GM12865 (cell line): ENCODE measurements around the gene S100A16.

Experiments
- DNase-seq: peaks from one replicate; pipeline ENCODE4 v3.0.0; 2010; ENCODE audit warnings: low read depth
- H3K4me3 ChIP-seq: 2 replicates; pipeline ENCODE4 v1.5.1; 2011; ENCODE audit warnings: mild to moderate bottlenecking, low read depth, low read length, control low read depth
- CTCF ChIP-seq: IDR thresholded peaks from 2 replicates; pipeline ENCODE4 v1.5.1; 2011; ENCODE audit warnings: low read length, control low read depth, low read depth, inconsistent platforms; ENCODE audit not compliant: insufficient read depth; ENCODE audit errors: missing control alignments

The S100A16 gene

GRCh38 chr1:153626904-153627714 lies 14.2 kb upstream of the S100A16 start, which contains the start of gene S100A13:
Gene S100A13, minus strand, starts transcription at chr1:153627505. Its CDS starts 1,033 bp downstream, at chr1:153626472.
- no peak within 1 kb of the TSS for H3K4me3 ChIP-seq
- DNase-seq: no peak

DNA sequence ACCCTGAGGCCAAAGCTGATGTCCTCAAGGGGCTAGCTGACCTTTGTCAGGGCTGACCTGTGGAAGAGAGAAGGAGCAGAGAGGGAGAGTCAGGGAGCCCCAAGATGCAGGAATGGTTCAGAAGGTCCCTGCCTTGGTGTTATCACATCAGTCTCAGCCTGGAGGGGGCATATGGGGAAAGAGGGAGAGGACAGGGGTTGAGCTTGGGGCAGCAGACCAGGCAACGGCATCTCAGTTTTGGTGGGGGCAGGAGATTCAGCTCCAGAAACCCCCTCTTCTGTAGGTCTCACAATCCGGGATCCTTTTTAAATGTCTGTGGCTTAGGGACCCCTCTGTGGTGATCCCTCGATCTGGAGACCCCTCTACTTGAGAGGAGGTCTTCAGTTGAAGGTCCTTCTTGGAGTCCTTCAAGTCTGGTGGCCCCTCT lies 13.6 kb upstream of the S100A16 start:
- no peak for DNase-seq
- H3K4me3 ChIP-seq: no peak overlapping the region
- no peak for TF ChIP-seq CTCF

More at GRCh38 chr1:153626904-153627714, 14.2 kb upstream of the S100A16 start, which contains the start of gene S100A13:
- TF ChIP-seq CTCF: peak; percentile 44

- H3K4me3 ChIP-seq: no peak overlapping the region
- no peak for TF ChIP-seq CTCF
- no peak for DNase-seq
Measured at GRCh38 chr1:153624965-153625611, 12.2 kb upstream of the S100A16 start.

GRCh38 chr1:153623101-153623500 lies 10.2 kb upstream of the S100A16 start:
- H3K4me3 ChIP-seq: no peak overlapping the region
- DNase-seq: no peak
- TF ChIP-seq CTCF: no peak

DNA sequence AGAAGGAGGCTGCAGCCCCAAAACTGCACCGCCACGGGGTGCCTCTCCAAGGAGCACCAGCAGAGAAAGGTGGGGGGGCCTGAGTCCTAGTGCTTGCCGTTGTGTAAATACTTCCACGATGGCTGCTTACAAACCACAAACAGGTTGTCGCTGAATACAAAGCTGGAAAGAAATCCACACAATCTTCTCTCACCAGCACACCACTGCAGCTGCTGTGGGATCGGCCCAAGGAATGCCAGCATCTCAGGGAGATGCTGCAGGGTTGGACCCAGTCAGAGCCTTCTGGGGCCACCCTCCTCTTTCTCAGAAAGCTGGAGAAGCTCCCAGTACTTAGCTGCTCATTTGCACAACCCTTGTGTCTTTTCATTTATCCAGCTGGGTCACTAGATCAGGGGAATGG lies 6.2 kb upstream of the S100A16 start:
- DNase-seq: no peak
- TF ChIP-seq CTCF: no peak
- no peak overlapping the region for H3K4me3 ChIP-seq

GRCh38 chr1:153617663-153618062 lies 4.7 kb upstream of the S100A16 start:
- no peak for TF ChIP-seq CTCF
- no peak overlapping the region for H3K4me3 ChIP-seq
- no peak for DNase-seq
